AG08395 (cell line): Measurements from ENCODE around the gene UNG.
"Not testable (repeated sequence)": the region's sequence is repeated elsewhere in the genome, so short reads cannot be mapped to it uniquely, and the experiment has no call there.

Source experiments
- DNase-seq: peaks from one replicate; pipeline ENCODE4 v3.0.0; 2012; ENCODE audit warnings: mixed read lengths, low spot score

UNG gene

DNA sequence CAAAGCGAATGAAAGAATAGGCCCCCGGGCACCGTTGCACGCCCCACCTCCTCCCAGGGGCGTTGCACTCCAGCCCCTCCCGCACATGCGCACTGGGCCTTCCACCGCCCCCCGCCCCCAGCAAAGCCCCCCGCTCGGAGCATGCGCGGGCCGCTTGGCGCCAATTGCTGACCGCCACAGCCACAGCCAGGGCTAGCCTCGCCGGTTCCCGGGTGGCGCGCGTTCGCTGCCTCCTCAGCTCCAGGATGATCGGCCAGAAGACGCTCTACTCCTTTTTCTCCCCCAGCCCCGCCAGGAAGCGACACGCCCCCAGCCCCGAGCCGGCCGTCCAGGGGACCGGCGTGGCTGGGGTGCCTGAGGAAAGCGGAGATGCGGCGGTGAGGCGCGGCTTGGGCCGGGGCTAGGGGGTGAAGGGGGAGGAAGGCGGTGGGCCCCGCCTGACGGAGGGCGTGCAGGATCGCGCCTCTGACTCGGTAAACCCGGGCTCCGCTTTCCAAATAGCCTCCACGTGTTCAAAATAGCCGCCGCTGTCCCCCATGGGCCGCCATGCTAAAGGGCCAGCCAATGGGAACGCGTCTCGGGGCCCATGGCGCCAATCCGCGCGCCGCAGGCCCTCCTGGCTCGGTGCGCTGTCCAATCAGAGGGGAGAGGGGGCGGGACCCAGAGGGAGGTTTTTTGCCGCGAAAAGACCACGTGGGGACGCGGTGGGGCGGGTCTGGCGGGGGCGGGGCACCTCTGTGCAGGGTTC is at the start of gene UNG:
TSS of gene UNG (plus strand) at position 163 of the 748 bp plus-strand sequence. CDS start at position 246, 83 bp downstream.
- DNase-seq, result peak; percentile 100

DNA sequence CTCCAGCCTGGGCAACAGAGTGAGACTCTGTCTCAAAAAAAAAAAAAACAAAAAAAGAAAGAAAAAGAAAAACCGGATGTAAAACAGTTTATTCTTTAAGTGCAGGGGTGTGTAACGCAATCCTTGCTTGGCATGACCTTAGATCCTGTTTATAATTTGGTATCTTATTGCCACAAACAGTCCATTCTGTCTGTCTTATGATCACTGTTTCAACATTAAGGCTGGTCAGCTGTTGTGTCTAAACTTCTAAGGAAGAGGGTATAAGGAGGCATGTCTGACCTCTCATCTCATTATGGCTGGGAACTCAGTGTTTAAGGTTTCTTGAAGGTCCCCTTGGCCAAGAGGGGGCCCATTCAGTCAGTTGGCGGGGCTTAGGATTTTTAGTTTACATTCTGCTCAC is 48.7 kb upstream of the UNG start:
- not testable (repeated sequence) for DNase-seq

DNA sequence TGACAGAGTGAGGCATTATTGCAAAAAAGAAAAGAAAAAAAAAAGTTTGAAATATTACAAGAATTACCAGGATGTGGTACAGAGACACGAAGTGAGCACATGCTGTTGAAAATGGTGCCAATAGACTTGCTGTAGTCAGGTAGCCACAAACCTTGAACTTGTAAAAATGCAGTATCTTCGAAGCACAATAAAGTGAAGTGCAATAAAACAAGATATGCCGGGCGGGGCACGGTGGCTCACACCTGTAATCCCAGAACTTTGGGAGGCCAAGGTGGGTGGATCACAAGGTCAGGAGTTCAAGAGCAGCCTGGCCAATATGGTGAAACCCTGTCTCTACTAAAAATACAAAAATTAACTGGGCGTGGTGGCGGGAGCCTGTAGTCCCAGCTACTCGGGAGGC is 47.6 kb upstream of the UNG start:
- not testable (repeated sequence) for DNase-seq

DNA sequence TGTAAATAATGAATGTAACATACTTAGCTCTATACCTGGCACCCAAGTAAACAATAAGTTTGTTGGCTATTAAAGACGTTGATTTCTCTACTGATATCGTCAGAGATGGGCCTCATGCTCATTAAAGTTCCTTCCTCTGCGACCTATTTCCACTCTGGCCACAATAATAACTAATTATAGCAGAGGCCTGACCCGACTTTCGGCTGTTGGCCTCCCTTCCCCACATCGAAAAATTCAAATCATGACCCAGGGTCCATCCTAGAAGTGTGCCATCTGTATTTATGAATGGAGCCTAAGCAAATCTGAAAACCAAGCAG is 45.3 kb upstream of the UNG start:
- no peak for DNase-seq

DNA sequence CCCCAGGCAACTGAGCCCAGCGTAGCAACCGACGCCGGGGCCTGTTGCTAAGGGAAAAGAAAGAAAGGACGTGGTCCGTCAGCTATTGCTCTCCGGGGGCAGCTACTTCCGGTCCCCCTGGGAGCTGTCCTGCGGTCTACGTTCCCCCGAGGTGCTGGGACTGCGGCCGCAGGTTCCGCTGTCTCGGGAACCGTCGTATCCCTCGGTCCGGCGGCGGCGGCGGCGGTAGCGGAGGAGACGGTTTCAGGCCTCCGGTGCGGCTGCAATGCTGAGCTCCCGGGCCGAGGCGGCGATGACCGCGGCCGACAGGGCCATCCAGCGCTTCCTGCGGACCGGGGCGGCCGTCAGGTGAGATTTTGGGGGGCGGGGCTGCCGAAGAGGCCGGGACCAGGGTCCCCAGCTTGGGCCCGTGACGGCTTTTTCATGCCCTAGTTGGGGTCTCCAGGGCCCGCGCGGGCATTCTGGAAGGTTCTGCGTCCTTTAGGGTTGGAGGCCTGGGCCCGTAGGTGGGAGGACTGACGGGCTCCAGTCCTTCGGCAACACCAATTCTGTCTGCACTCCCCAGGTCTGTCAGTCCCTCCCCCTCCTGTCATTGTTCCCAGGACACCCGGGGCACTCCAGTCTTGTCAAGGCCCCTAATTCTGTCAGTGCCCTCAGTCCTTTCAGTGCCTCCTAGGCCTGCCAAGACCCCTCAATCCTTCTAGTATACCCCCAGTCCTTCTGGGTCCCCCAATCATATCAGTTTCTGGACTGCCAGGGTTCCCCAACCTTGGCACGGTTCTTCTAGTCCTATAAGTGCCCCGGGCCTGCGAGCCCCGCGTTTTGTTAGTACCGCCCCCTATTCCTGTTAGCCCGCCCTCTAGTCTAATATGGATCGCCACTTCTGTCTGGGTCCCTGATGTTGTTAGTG is 44.7 kb upstream of the UNG start, which contains the start of gene USP30:
TSS of gene USP30 (plus strand) at position 163 of the 910 bp plus-strand sequence. CDS start at position 266, 103 bp downstream.
- DNase-seq, result peak; percentile 97

DNA sequence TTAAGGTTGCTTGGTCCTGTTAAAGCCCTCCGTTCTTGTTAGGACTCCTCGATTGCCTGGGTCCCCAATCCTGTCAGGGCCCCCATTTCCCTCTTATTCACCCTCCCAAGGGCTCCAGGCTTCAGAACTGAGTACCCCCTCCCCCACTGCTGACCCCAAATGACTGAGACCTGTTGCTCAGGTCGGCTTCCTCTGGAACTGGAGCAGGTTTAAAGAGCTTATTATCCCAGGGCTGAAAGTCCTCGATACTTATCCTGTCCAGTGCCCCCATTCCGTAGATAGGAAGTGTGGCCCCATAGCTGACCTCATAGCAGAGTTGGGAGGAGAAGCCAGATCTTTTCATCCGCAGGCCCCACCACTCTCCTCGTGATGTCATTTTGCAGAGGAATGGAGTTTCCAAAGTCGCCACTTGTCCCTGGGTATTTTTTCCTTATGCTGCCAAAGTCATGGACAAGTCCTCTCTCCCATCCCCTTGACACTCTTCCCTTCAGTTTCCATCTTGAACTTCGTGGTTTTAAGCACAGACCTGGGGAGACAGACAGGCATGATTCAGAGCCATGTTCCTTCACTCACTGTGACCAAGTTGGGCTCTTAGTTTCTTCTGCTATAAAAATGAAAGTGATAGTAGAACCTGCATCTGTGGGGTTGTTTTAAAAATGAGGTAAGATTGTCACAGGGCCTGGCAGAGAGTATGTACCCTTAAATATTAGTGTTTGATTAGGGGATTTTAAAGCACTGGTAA is 43.8 kb upstream of the UNG start:
- no peak for DNase-seq

DNA sequence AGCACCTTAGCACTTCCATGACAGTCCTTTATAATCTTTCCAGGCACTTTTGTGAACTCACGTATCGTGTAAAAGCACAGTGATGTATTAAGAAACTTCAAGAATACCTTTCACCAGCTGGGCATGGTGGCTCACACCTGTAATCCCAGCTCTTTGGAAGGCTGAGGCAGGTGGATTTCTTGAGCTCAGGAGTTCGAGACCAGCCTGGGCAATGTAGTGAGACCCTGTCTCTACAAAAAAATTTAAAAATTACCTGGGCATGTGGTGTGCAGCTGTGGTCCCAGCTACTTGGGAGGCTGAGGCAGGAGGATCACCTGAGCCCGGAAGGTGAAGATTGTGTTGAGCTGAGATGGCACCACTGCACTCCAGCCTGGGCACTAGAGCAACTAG is 43.3 kb upstream of the UNG start:
- not testable (repeated sequence) for DNase-seq

DNA sequence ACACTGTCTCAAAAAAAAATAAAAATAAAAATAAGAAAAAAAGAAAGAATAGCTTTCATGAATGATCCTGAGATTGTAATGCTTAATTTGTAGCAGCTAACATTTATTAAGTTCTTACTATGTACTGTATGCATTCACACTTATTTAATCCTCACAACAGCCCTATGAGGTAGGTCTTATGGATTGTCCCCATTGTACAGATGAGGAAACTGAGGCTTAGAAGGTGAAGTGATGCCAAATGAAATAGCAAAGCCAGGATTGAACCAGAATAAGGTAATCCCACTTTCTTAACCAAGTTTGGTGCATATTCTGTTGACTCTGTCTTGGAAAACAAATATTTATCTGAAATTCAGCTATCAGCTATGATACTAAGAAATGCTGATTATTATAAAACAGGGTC is 42.9 kb upstream of the UNG start:
- no peak for DNase-seq

DNA sequence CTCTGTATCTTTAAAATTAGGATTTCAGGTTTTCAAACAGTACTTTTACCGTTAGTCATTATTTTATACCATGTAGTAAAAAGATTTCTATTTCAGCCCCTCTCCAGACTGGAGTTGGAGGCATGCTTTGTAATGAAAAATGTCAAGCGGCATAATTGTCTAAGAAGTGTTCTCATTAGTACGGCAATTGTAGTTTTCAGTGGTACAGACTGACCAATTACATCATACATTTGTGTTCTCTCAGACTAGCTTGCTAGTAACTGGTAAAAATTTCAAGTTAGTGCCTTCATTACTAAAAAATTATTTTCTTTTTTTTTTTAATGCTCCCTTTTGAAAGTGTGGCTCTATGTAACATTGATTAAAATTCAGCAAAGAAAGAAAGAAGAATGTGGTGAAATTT is 40.5 kb upstream of the UNG start:
- no peak for DNase-seq

DNA sequence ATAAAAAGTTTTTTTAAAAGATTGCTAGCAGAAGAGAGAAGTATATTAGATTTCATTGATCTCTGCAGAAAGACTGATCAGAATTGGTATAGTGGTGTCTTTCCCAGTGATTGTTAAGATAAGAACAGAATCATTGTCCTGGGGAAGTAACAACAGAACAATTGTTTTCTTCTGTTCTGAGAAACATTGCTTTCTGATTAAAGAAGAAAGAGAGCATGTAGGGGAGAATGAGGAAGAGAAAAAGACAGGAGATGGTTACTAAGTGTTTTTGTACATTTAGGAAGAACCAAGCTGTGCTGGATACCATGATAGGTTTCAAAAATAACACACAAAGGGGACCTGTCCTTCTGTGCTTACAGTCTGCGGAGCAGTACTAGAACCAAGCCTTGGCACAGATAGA is 40.0 kb upstream of the UNG start:
- no peak for DNase-seq

DNA sequence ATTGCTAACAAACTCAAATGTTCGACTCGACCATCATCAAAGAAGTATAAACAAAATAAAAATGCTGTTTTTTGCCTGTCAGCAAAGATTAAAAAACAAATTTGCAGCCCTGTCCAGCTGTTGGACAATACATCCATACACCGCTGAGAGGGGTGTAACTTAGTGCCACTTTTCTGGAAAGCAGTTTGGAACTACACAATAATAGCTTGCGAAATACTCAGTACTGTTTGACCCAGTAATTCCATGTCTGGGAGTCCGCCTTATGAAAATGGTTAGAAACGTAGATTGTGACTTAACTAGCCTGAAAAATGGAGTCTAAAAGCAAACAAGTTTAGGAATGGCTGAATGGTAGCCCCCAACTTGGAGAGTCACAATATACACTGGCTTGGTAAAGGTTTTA is 38.6 kb upstream of the UNG start:
- DNase-seq, result no peak

DNA sequence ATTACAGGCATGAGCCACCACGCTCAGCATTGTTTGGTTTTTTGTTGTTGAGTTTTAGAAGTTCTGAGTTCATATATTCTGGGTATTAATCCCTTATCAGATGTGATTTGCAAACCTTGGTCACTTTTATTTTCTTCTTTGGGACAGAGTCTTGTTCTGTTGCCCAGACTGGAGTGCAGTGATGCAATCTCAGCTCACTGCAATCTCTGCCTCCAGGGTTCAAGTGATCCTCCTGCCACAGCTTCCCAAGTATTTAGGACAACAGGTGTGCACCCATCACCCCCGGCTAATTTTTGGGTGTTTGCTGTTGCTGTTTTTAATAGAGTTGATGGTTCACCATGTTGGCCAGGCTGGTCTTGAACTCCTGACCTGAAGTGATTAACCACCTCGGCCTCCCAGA is 33.3 kb upstream of the UNG start:
- DNase-seq, result no peak

DNA sequence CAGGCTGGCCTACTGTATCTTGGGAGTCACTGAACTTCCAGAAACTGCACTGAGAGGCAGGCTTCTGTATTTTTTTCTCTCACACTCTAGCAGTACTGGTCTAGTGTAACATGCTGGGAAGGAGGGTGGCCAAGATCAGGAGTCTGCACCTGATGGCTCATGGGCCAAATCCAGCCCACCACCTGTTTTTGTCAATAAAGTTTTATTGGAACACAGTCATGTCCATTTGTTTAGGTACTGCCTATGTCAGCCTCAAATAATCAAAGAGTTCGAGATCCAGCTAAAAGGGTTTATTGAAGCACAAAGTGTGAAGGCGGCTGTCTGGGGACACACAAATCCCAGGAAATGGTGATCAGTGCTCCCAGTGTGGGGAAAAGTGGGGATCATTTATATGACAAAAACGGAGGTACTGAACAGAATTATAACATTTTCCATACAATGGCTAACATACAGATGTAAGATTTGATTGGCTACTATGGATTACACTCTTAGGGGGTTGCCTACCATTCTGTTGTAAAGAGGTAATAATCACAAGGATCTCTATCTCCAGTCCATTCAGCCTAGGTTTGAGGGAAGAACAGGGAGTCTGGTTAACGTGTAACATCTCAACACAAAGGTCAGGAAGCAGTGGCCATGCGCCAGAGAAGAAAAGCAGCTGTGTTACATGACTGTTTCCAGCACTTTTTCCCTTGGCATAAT is 32.1 kb upstream of the UNG start:
- no peak for DNase-seq

DNA sequence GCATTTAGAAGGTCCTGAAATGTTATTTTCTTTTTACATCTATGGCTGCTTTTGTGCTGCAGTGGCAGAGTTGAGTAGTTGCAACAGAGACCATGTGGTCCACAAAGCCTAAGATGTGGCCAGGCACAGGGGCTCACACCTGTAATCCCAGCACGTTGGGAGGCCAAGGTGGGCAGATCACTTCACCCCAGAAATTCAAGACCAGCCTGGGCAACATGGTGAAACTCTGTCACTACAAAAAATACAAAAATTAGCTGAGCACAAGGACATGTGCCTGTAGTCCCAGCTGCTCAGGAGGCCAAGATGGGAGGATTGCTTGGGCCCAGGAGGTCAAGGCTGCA is 31.6 kb upstream of the UNG start:
- DNase-seq, result no peak

DNA sequence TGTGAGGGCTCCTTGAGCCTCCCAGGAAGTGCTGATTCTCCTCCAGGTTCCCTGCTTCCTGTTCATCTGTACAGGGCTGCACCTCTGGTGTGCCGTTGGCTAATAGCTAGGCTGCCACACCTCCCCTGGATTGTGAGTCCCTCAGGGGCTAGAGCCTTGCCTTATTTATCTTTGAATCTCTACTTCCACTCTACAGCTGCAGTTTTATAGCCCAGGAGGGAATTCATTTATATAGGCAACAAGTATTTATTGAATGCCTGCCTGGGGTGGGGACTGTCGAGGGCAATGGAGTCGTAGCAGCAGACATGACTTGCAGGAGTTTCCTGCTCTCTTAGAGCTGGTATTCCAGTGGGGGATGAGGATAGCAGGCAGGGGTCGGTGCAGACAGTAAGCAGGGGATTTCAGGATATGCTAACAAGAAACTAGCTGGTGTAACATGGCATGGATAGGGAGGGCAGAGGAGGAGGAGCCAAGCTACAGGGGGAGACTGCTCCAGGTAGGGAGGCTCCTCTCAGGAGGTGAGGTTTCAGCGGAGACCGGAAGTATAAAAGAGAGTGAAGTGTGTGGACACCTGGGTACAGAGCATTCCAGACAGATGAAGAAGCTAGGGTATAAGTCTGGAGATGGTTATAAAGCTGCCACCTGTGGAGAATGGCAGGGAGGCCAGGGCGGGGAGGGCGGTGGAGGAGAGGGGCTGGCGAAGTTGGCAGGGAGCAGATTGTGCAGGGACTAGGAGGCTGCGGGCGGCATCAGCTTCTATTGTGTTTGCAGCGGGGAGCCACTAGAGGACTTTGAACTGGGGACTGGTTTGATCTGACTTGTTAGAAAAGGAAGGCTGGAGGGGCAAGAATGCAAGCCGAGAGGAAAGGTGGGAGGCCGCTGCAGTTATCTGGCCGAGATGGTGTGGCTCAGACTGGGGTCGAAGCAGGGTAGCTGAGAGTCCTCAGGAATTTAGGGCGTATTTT is 27.8 kb upstream of the UNG start:
- DNase-seq, result no peak

DNA sequence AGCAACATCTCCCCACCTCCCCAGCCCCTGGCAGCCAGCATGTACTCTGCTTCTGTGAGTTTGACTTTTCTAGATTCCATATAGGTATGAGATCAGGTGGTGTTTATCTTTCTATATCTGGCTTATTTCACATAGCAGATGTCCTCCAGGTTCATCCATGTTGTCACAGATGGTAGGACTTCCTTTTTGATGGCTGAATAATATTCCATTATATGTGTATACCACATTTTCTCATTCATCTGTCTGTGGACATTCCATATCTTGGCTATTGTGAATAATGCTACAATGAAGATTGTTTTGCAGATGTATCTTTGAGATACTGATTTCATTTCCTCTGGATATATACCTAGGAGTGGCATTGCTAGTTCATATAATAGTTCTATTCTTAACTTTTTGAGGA is 22.5 kb upstream of the UNG start:
- no peak for DNase-seq

DNA sequence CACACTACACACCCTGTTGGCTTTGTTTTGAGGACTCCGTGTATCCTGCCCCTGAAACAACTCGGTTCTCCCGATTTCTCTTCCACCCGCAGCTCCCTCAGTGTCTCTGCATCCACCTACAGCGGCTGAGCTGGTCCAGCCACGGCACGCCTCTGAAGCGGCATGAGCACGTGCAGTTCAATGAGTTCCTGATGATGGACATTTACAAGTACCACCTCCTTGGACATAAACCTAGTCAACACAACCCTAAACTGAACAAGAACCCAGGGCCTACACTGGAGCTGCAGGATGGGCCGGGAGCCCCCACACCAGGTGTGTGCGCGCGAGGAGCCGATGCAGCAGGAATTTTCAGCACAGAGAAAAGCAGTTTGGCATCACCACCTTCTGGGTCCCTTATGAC is 14.6 kb upstream of the UNG start:
- no peak for DNase-seq

DNA sequence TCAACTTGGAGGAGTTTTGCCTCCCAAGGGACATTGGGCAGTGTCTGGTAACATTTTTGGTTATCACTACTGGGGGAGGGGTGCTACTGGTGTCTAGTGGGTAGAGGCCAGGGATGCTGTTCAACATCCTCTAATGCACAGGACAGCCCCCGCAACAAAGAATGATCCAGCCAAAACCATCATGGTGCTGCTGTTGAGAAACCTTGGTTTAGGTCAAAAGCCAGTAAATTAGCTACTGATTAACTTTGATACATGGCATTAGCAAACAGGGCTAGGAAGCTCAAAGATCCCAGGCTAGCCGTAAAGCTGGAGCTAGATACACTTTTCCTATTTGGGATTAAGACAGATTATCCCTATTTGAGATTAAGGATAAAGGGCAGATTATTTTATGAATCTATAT is 13.0 kb upstream of the UNG start:
- DNase-seq, result no peak

DNA sequence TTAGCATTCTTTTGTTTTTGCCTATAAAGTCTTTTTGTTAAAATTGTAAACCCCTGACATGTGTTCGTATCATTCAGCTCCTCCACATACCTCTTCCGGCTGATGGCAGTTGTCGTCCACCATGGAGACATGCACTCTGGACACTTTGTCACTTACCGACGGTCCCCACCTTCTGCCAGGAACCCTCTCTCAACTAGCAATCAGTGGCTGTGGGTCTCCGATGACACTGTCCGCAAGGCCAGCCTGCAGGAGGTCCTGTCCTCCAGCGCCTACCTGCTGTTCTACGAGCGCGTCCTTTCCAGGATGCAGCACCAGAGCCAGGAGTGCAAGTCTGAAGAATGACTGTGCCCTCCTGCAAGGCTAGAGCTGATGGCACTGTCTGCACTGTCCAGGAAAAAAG is 11.8 kb upstream of the UNG start:
- DNase-seq, result no peak

DNA sequence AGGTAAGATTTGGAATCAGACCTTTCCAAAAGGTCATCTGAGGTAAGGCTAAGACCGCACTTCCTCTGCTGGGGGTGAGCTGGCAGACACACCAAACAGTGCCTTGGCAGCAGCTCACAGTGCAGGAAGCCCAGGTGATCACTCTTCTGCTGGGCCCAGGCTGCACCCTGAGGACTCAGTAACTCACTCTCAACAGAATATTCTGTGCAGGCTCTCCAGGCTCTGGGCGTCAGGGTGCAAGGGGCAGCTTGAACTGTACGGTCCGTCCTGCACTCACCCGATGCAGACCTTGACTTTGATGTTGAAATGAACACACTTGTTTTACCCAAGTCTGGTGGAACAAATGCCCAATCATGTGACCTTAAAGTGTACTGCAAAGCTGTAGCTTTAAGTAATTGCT is 10.1 kb upstream of the UNG start:
- no peak for DNase-seq

DNA sequence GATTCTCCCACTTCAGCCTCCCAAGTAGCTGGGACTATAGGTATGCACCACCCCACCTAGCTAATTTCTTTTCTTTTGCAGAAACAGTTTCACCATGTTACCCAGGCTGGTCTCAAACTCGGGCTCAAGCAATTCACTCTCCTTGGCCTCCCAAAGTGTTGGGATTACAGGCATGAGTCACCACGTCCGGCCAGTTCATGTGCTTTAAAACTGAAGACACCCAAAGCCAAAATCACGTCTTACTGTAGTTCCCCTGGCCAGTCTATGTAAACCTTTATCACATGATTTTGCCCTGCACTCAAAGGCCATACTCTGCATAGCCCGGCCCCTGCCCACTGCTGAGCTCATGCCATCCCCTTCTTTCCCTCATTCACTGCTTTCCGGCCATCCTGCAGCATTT is 8.6 kb upstream of the UNG start:
- no peak for DNase-seq
